Measurements from ENCODE around the gene FBXO24. TPM values are rescaled to one million over a fixed set of nuclear protein-coding genes. Genes with fewer than 3 reads are reported as not detected.

The FBXO24 gene
- total RNA-seq, 1 donor from 2014 or later = 0.79 TPM

DNA sequence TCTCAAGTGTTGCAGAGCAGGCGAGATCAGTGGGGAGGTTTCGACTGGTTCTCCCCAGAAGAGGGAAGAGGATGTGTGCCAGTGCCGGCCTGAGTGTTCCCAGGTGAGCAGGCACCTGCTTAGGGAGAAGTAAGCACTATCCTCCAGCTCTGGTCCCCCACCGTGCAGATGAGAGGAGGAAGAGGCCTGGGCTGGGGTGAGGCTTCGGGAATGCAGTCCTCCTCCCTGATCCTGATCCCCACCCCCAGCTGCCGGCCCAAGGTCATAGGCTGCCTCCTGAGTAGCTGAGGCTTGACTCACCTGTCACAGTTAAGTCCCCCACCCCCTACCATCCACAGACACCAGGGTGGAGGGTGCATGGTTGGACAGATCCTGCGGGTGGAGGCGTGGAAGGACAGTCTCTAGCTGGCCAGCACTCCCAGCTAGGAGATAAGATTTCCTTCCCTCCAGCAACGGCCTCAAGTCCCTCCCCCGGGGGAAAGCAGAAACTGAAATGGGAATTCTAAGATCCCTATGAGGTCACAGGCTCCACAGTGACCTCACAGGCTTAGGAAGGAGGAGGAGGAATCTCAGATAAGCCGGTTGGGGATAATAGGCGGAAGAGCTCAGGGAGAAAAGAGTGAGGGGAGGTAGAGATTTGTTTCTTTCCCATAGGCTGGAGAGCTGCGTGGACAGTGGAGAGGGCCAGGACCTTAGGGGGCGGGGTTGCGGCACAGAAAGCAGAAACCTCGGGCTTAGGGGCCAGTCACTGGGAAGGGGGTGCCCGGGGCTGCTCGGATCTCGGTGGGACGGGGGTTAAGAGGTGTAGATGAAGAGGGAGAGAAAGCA is 1.2 kb upstream of the FBXO24 start:
- H3K36me3 ChIP-seq (ENCODE audit: control insufficient read depth, insufficient read depth, low read length) = peaks cover 2% of the 10 kb centered on the region
- TF ChIP-seq, protein P1, sequence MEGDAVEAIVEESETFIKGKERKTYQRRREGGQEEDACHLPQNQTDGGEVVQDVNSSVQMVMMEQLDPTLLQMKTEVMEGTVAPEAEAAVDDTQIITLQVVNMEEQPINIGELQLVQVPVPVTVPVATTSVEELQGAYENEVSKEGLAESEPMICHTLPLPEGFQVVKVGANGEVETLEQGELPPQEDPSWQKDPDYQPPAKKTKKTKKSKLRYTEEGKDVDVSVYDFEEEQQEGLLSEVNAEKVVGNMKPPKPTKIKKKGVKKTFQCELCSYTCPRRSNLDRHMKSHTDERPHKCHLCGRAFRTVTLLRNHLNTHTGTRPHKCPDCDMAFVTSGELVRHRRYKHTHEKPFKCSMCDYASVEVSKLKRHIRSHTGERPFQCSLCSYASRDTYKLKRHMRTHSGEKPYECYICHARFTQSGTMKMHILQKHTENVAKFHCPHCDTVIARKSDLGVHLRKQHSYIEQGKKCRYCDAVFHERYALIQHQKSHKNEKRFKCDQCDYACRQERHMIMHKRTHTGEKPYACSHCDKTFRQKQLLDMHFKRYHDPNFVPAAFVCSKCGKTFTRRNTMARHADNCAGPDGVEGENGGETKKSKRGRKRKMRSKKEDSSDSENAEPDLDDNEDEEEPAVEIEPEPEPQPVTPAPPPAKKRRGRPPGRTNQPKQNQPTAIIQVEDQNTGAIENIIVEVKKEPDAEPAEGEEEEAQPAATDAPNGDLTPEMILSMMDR (IDR thresholded peaks at IDR 0.05; ENCODE audit: insufficient read depth, low read length, poor library complexity, severe bottlenecking) = no peak
- no peak for DNase-seq (ENCODE audit: low read depth)
- H3K27me3 ChIP-seq (ENCODE audit: control insufficient read depth, insufficient read depth, low read length) = peaks cover 2% of the 10 kb centered on the region
- peak overlapping the region; percentile 98 for H3K4me3 ChIP-seq (ENCODE audit: low read depth, low read length)

DNA sequence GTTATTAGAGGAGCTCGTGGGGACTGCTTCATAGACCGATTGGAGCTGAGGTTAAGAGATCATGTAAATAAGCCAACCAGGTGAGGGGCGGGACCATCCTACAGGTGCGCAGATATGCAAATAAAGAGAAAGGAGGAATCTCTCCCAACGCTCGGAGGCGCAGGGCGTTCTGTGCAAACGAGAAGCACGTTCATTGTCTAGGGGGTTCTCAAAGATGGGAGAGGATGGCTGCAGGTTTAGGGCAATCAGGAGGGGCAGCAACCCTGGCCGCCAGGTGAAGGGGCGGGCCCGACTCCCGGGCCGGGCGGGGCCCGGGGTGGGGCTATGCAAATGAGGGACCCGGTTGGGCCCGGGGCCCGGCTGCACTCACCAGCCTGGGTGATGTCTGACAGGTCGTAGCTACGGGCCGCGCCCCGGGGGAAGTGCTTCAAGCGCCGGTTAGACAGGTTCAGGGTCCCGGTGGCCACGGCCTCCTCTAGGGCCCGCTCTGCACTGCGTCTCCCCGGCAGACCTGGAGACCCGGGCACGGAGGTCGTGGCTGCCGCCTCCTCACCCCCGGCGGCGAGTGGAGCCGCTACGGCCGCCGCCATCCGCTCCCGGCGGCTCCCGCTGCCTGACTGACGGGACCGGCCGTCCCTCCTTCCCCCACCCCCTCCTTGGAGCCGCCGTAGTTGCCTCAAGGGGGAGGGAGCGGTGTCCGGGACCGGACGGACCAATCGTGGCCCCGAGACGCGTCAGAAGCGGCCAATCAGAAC is 440 bp upstream of the FBXO24 start, which contains the start of gene LRCH4:
LRCH4 (minus strand) TSS at position 619 of the 755 bp plus-strand sequence; CDS start at position 590, 29 bp downstream.
- DNase-seq (ENCODE audit: low read depth) = no peak
- TF ChIP-seq, protein P1 (IDR thresholded peaks at IDR 0.05; ENCODE audit: insufficient read depth, low read length, poor library complexity, severe bottlenecking) = no peak
- Histone ChIP-seq H3K4me3 (ENCODE audit: low read depth, low read length) (peak within 1 kb of the TSS; percentile 98), H3K27me3 (ENCODE audit: control insufficient read depth, insufficient read depth, low read length) (peaks cover 6% of the 10 kb centered on the region), H3K36me3 (ENCODE audit: control insufficient read depth, insufficient read depth, low read length) (peaks cover 2% of the 10 kb centered on the region)

DNA sequence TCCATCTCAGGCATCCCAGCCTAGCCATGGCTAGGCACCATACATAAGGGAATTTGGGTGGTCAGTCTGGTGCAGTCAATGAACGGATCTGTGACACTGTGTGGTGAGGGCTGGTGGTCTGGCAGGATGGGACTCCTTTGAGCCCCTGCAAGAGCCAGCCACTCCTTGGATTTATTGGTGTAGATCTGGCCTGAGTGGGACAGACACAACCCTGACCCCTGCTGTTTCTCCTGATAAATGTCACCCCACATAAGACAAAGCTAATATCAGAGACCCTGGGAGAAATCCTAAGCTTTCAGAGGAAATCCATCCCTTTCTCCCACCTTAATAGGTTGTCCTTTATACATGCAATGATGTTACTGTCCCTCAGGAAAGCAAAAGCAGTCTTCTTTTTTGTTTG is 2.3 kb downstream of the FBXO24 start:
- TF ChIP-seq, protein P1 (IDR thresholded peaks at IDR 0.05; ENCODE audit: insufficient read depth, low read length, poor library complexity, severe bottlenecking) = peak; percentile 40
- Histone ChIP-seq H3K27me3 (ENCODE audit: control insufficient read depth, insufficient read depth, low read length) (peaks cover 6% of the 10 kb centered on the region), H3K36me3 (ENCODE audit: control insufficient read depth, insufficient read depth, low read length) (no peaks in the 10 kb centered on the region), H3K4me3 (ENCODE audit: low read depth, low read length) (no peak overlapping the region)
- DNase-seq (ENCODE audit: low read depth) = no peak

DNA sequence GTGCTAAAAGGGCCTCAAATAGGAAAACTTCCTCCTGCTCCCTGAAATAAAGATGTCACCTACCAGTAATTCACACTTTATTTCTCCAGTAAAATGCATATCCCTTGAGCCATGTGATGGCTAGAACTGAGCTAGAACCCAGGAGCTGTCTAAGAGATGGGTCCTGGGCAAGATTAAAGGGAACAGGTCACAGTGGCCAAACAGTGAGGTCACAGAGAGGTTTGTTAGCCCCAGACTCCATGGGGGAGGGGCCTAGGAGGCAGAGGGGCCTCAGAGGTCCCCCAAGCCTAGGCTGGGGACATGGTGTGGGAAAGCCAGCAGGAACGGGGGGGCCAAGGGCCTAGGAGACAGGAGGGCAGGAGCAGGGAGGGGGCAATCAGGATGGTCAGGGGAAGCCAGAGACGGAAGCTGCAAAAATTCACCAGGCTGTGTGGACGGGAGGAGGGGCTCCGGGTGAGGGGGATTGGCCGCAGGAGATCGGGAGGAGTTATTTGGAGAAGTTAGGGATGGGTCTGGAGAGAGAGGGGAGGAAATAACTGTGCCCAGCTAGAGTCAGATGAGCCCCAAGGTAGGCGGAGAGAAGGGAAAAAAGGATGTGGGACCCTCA is 3.3 kb downstream of the FBXO24 start:
- H3K27me3 ChIP-seq (ENCODE audit: control insufficient read depth, insufficient read depth, low read length) = peaks cover 6% of the 10 kb centered on the region
- no peak for DNase-seq (ENCODE audit: low read depth)
- H3K36me3 ChIP-seq (ENCODE audit: control insufficient read depth, insufficient read depth, low read length) = no peaks in the 10 kb centered on the region
- no peak overlapping the region for H3K4me3 ChIP-seq (ENCODE audit: low read depth, low read length)
- TF ChIP-seq, protein P1 (IDR thresholded peaks at IDR 0.05; ENCODE audit: insufficient read depth, low read length, poor library complexity, severe bottlenecking) = no peak

DNA sequence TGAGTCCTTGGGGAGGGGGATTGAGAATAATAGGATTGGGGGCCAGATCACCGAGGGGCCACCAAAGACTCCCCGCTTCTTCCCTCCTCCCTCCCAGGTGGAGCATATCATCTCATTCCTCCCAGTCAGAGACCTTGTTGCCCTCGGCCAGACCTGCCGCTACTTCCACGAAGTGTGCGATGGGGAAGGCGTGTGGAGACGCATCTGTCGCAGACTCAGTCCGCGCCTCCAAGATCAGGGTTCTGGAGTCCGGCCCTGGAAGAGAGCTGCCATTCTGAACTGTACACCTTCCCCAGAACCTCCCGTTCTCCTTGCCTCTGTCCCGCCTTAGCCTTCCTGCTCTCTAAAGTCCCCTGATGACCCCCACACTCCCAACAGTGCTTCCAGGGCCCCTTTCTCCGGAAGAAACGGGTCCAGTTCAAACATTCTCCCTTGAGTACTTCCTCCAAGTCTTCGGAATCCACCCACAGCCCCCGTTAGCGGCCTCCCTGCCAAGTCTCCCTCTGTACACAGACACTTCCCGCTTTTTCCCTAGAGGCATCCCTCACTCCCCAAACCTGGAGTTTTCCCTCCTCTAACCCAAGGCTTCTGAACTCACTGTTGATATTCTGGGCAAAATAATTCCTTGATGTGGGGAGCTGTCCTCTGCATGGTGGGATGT is 4.1 kb downstream of the FBXO24 start:
- H3K36me3 ChIP-seq (ENCODE audit: control insufficient read depth, insufficient read depth, low read length) = no peaks in the 10 kb centered on the region
- peaks cover 6% of the 10 kb centered on the region for H3K27me3 ChIP-seq (ENCODE audit: control insufficient read depth, insufficient read depth, low read length)
- DNase-seq (ENCODE audit: low read depth) = no peak
- H3K4me3 ChIP-seq (ENCODE audit: low read depth, low read length) = no peak overlapping the region
- TF ChIP-seq, protein P1 (IDR thresholded peaks at IDR 0.05; ENCODE audit: insufficient read depth, low read length, poor library complexity, severe bottlenecking) = no peak
